Cardiac muscle cell (in vitro differentiated cells and primary cell): ENCODE data around the gene RMDN3. TPM values are rescaled to one million over a fixed set of nuclear protein-coding genes. Genes with fewer than 3 reads are reported as not detected.
A peak's percentile ranks its signal among the peaks of the same experiment; 100 is the strongest.

ENCODE experiments used
- DNase-seq, 2 donors: peaks; one replicate each; pipeline versions ENCODE4 v3.0.0 to v3.0.0-alpha.2; 2010 to 2017; ENCODE audit warnings: low read depth in 1 of 2, low spot score in 1 of 2
- H3K27ac ChIP-seq: fragments of 200-600 bp; sonication (generic); 2 replicates; pipeline ENCODE4 v1.5.1; 2016
- H3K27me3 ChIP-seq: fragments of 200-600 bp; sonication (generic); 2 replicates; pipeline ENCODE4 v1.6.0; 2016; ENCODE audit warnings: control low read depth
- H3K36me3 ChIP-seq: fragments of 200-600 bp; sonication (generic); 2 replicates; pipeline ENCODE4 v1.5.1; 2016; ENCODE audit warnings: control low read depth
- H3K4me1 ChIP-seq: fragments of 200-600 bp; sonication (generic); 2 replicates; pipeline ENCODE4 v1.8.1; 2017; ENCODE audit warnings: low read depth, mild to moderate bottlenecking, mixed run types
- H3K4me3 ChIP-seq: fragments of 200-600 bp; sonication (generic); 2 replicates; pipeline ENCODE4 v1.5.1; 2016; ENCODE audit warnings: mild to moderate bottlenecking
- H3K9me3 ChIP-seq: fragments of 200-600 bp; sonication (generic); 2 replicates; pipeline ENCODE4 v1.5.1; 2017; ENCODE audit warnings: low read depth, mild to moderate bottlenecking, control low read depth
- CTCF ChIP-seq: IDR thresholded peaks from 2 replicates; pipeline ENCODE4 v1.5.1; 2012; ENCODE audit warnings: low read depth, mild to moderate bottlenecking, low read length
- polyA plus RNA-seq: library from polyadenylated mRNA; unstranded; fragments of >200 nt; fragmentation: Nextera tagmentation; extraction: Ambion mirVana; gene quantifications from 2 replicates; pipeline ENCODE4 v1.2.1, GENCODE V29; 2016
- total RNA-seq: library from RNA; depleted of rRNA; stranded (reverse); fragments of >200 nt; gene quantifications from 2 replicates; pipeline ENCODE4 v1.2.3, GENCODE V29; 2016

RMDN3 gene
- total and polyA plus RNA-seq, 2 experiments from 2014 or later, result 21.1 to 28.6 TPM

DNA sequence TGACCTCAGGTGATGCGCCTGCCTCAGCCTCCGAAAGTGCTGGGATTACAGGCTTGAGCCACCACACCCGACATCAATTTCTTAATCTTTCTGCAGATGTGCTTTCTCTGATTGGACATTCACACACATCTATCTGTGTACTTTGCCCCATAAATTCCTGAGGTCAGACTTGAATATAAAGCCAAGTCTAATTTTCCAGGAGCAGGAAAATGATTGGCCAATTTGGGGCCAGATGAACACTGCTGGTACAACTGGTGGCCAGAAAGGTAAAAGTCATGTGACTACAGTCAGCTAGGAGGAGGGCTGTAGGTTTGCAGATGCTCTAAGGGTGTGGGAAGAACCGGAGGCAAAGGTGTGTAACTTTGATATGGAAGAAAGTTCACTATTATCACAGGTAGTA, 63.3 kb downstream of the RMDN3 start:
- H3K27ac ChIP-seq, result no peak overlapping the region
- no peaks in the 10 kb centered on the region for H3K9me3 ChIP-seq

DNA sequence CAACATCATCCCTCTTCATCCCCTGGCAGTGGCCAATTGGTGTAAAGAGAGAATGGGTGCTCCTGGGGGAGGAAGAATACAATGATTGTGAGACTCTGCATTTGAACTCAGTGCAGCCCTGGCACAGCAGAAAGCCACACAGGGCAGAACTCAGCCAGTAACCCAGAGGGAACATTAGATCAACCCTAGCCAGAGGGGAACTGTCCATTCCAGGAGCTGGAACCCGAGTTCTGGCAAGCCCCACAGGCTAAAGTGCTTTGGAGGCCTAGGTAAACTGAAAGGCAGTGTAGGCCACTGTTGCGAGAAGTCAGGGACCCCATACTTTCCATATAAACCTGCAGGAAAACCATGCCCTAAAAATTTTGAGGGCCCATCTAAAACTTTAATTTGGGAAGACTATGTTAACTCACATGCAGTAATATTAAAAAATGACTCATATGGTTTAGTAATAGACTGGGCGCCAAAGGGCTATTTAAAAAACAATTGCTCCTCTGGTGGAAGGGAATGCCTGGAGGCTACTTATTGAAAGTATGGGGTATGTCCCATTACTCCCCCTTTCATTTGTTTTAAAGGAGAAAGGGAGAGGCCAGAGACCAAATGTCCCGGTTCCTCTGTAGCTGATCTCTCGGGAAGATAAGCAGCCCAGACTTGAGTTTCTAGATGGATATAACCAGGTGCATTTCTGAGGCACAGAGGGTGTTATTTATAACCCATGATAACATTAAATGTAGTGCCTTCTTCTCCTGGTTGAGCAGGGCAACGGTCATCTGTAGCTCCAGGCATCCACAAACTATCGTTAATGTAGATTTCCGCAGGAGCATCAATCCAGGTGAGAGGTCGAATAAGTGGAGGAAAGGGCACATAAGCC, 65.9 kb downstream of the RMDN3 start:
- Histone ChIP-seq H3K27ac (no peak overlapping the region), H3K4me3 (no peak overlapping the region), H3K27me3 (no peaks in the 10 kb centered on the region), H3K9me3 (no peaks in the 10 kb centered on the region), H3K36me3 (no peaks in the 10 kb centered on the region), H3K4me1 (no peaks in the 10 kb centered on the region)
- no peak for TF ChIP-seq CTCF
- DNase-seq, result no peak

More for the DNA sequence above, 63.3 kb downstream of the RMDN3 start:
- no peaks in the 10 kb centered on the region for H3K27me3 ChIP-seq
- DNase-seq, result peak in 1 of 2 donors; percentile 8
- H3K4me3 ChIP-seq, result no peak overlapping the region
- TF ChIP-seq CTCF, result no peak
- no peaks in the 10 kb centered on the region for H3K4me1 ChIP-seq
- H3K36me3 ChIP-seq, result no peaks in the 10 kb centered on the region

Other genes starting within 250 kb of the RMDN3 start
- gene CCDC32, start 190.2 kb downstream of the RMDN3 start, total RNA-seq, result 16.7 and 20.2 TPM in 2 replicates
- gene CCDC32, start 190.2 kb downstream of the RMDN3 start, polyA plus RNA-seq, result 22.6 and 26.2 TPM in 2 replicates
- gene RPUSD2, start 186.0 kb downstream of the RMDN3 start, total RNA-seq, result 20.3 and 22.7 TPM in 2 replicates
- 19.7 and 20.3 TPM in 2 replicates for gene RPUSD2, start 186.0 kb downstream of the RMDN3 start, polyA plus RNA-seq
- 1.7 and 15.2 TPM in 2 replicates for gene KNL1, start 161.0 kb downstream of the RMDN3 start, total RNA-seq
- 1.4 and 12.1 TPM in 2 replicates for gene KNL1, start 161.0 kb downstream of the RMDN3 start, polyA plus RNA-seq
- gene RAD51, start 60.1 kb downstream of the RMDN3 start, total RNA-seq, result 6.0 and 6.2 TPM in 2 replicates
- gene RAD51, start 60.1 kb downstream of the RMDN3 start, polyA plus RNA-seq, result 10.6 and 17.5 TPM in 2 replicates
- 66.7 and 129 TPM in 2 replicates for gene GCHFR, start 8.8 kb upstream of the RMDN3 start, total RNA-seq
- 86.2 and 126 TPM in 2 replicates for gene GCHFR, start 8.8 kb upstream of the RMDN3 start, polyA plus RNA-seq
- gene C15orf62, start 14.7 kb upstream of the RMDN3 start, total RNA-seq, result 1.2 and 1.6 TPM in 2 replicates
- gene C15orf62, start 14.7 kb upstream of the RMDN3 start, polyA plus RNA-seq, result 1.5 and 2.8 TPM in 2 replicates
- gene ZFYVE19, start 51.8 kb upstream of the RMDN3 start, total RNA-seq, result 21.0 and 41.3 TPM in 2 replicates
- gene ZFYVE19, start 51.8 kb upstream of the RMDN3 start, polyA plus RNA-seq, result 23.4 and 33.8 TPM in 2 replicates
- 45.1 and 58.2 TPM in 2 replicates for gene DNAJC17, start 52.2 kb upstream of the RMDN3 start, total RNA-seq
- gene DNAJC17, start 52.2 kb upstream of the RMDN3 start, polyA plus RNA-seq, result 57.2 and 71.3 TPM in 2 replicates
- not detected in 2 replicates for gene PPP1R14D, start 73.5 kb upstream of the RMDN3 start, total RNA-seq
- gene PPP1R14D, start 73.5 kb upstream of the RMDN3 start, polyA plus RNA-seq, result not detected in 2 replicates
- gene SPINT1, start 88.8 kb upstream of the RMDN3 start, total RNA-seq, result 4.0 and 9.5 TPM in 2 replicates
- 5.3 TPM in 2 replicates for gene SPINT1, start 88.8 kb upstream of the RMDN3 start, polyA plus RNA-seq
- 0.35 and 1.2 TPM in 2 replicates for gene RHOV, start 119.0 kb upstream of the RMDN3 start, total RNA-seq
- 0.84 and 1.5 TPM in 2 replicates for gene RHOV, start 119.0 kb upstream of the RMDN3 start, polyA plus RNA-seq
- gene VPS18, start 139.2 kb upstream of the RMDN3 start, total RNA-seq, result 34.1 and 35.8 TPM in 2 replicates
- gene VPS18, start 139.2 kb upstream of the RMDN3 start, polyA plus RNA-seq, result 20.5 and 28.7 TPM in 2 replicates
- 0.11 and 0.71 TPM in 2 replicates for gene DLL4, start 174.1 kb upstream of the RMDN3 start, total RNA-seq
- 0.42 TPM in 1 of 2 replicates, not detected in the other for gene DLL4, start 174.1 kb upstream of the RMDN3 start, polyA plus RNA-seq
- gene CHAC1, start 198.2 kb upstream of the RMDN3 start, total RNA-seq, result 6.0 and 8.0 TPM in 2 replicates
- gene CHAC1, start 198.2 kb upstream of the RMDN3 start, polyA plus RNA-seq, result 3.1 and 5.0 TPM in 2 replicates